ENCODE data around the gene RAPGEF4. TPM values are rescaled to one million over a fixed set of nuclear protein-coding genes. Genes with fewer than 3 reads are reported as not detected.

The RAPGEF4 gene
- total and polyA plus RNA-seq, 2 of the 4 experiments (the other 2 are of a cell fraction), result 1.7 to 3.2 TPM

DNA sequence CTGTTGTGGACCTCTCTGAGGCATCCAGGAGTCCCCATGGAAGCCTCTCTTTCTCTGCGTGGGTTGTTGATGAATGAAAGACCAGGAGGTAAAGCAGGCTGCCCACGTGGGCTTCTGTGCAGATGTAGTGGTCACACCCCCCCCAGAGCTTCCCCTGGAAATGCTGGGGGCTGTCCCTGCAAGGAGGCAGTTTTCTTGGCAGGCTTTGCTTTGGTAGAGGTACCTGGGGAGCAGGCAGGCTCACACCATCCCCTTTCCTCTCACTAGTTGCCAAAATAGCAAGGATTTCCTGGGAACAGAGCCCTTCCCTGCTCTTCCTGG, 242.4 kb downstream of the RAPGEF4 start:
- no peak for ATAC-seq (ENCODE audit: low read depth)

More for the DNA sequence above, 242.4 kb downstream of the RAPGEF4 start:
- Histone ChIP-seq H3K27me3 (ENCODE audit: control insufficient read depth, insufficient read depth, low read length) (no peaks in the 10 kb centered on the region), H3K14ac (replicated peaks; ENCODE audit: low read depth, low read length) (no peak overlapping the region), H3K4me1 (ENCODE audit: control insufficient read depth, insufficient read depth, low read length) (no peaks in the 10 kb centered on the region), H2AK9ac (replicated peaks; ENCODE audit: low read depth, low read length, poor library complexity) (no peak overlapping the region), H3K4ac (ENCODE audit: low read depth, low read length) (no peak overlapping the region), H3K9me3 (ENCODE audit: control insufficient read depth, insufficient read depth, low read length) (no peaks in the 10 kb centered on the region), H3K9me1 (ENCODE audit: insufficient read depth, low read length) (no peaks in the 10 kb centered on the region), H3K18ac (ENCODE audit: low read depth, low read length) (no peak overlapping the region), H2BK15ac (ENCODE audit: low read depth, low read length) (no peak overlapping the region), H3K79me1 (ENCODE audit: low read depth in 1 of 2, low read length in 2 of 2) (no peaks in the 10 kb centered on the region), H3K23ac (ENCODE audit: low read depth, low read length) (no peak overlapping the region), H3K4me2 (ENCODE audit: low read depth, low read length) (no peak overlapping the region), H4K5ac (ENCODE audit: low read depth, low read length) (no peak overlapping the region), H4K8ac (ENCODE audit: low read depth in 2 of 2, low read length in 2 of 2) (no peak overlapping the region), H4K20me1 (ENCODE audit: insufficient read depth, low read length) (no peaks in the 10 kb centered on the region), H3K9ac (ENCODE audit: low read depth, low read length) (no peak overlapping the region), H3K56ac (ENCODE audit: extremely low read depth, insufficient read depth, low read length) (no peak overlapping the region), H4K91ac (ENCODE audit: insufficient read depth, low read depth, low read length) (no peak overlapping the region), H2AFZ (replicated peaks; ENCODE audit: low read length, poor library complexity) (no peak overlapping the region), H3K4me3 (ENCODE audit: insufficient read depth, low read depth, low read length) (no peak overlapping the region), H2BK5ac (ENCODE audit: low read depth, low read length, poor library complexity, severe bottlenecking) (no peak overlapping the region), H2BK120ac (ENCODE audit: low read depth, low read length) (no peak overlapping the region), H3K27ac (ENCODE audit: insufficient read depth, low read length) (no peak overlapping the region), H2BK20ac (ENCODE audit: low read depth, low read length) (no peak overlapping the region), H2AK5ac (ENCODE audit: low read depth, low read length) (no peak overlapping the region), H3K36me3 (ENCODE audit: control insufficient read depth, insufficient read depth, low read length) (no peaks in the 10 kb centered on the region)
- DNase-seq, result no peak
- no CpG with 5 or more reads among the region's 2 CpGs for WGBS, 2 experiments (ENCODE audit: extremely low coverage in 2 of 2, insufficient read length in 1 of 2)
- dilution Hi-C loops (cut with HindIII; ENCODE audit: low sequenced_read_pairs, unreplicated experiment), result no loop called here
- TF ChIP-seq RFX5 (IDR thresholded peaks at IDR 0.05; ENCODE audit: low read depth, low read length) (no peak), POLR2A (IDR thresholded peaks at IDR 0.05; ENCODE audit: low read depth, low read length) (no peak)
- BruUV-seq (replicated peaks), result no TSS peak
- in situ Hi-C loops (cut with MboI; ENCODE audit: low sequenced_read_pairs), result no loop called here
- intact Hi-C loops (cut with micrococcal nuclease), result no loop called here
- POLR2A ChIA-PET (ENCODE audit: unreplicated experiment), result no interaction called here
- CTCF ChIA-PET, result no interaction called here

Measured in IMR-90 (cell line).